ENCODE measurements around the gene CYP4B1.
"Not testable (repeated sequence)": the region's sequence is repeated elsewhere in the genome, so short reads cannot be mapped to it uniquely, and the experiment has no call there.

The CYP4B1 gene

GRCh38 chr1:46816930-46817329 is 18.1 kb downstream of the CYP4B1 start:
- no peak for DNase-seq

- DNase-seq, result no peak
These were observed 19.0 kb downstream of the CYP4B1 start for GRCh38 chr1:46817814-46818213.

GRCh38 chr1:46818591-46818990 is 19.7 kb downstream of the CYP4B1 start:
- DNase-seq, result no peak

- DNase-seq, result no peak
These were observed 20.5 kb downstream of the CYP4B1 start for GRCh38 chr1:46819335-46819734.

GRCh38 chr1:46820076-46820475 is 21.2 kb downstream of the CYP4B1 start:
- DNase-seq, result no peak

- no peak for DNase-seq
These were observed 21.8 kb downstream of the CYP4B1 start for GRCh38 chr1:46820560-46821060.

DNA sequence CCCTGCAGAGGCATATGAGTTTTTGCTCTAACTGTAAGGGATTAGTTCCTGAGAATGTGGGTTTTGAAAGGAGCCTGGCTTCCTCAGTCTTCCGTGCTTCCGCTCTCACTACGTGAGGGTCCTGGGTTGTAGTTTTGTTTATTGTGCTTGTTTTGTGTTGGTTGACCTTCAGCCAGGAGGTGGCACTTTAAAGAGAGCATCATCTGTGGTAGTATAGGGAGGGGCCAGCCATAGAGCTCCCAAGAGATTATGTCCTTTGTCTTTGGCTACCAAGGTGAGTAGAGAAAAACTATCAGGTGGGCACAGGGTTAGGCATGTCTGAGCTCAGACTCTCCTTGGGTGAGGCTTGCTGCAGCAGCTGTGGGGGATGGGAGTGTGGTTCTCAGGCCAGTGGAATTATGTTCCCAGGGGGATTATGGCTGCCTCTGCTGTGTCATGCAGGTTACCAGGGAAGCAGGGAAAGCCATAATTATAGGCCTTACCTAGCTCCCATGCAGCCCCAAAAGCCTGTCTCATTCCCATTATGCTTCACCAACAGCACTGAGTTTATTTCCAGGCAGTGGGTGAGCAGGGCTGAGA is 23.5 kb downstream of the CYP4B1 start:
- DNase-seq, result no peak

DNA sequence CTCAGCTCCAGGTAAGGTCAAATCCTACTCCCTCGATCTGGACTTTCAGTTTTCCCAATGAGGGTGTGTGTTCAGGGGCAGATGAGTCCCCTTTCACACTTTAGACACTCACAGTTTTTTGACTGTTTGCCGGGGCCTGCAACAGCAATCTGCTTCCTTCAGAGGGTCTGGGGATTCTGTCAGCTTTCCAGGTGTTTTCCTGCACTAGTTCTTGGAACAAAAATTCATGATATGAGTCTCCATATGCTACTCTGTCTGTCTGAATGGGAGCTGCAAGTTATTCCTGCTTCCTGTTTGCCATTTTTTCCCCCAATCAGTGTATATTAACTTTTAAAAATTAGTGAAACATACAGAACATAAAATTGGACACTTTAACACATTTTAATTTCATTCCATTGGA is 24.3 kb downstream of the CYP4B1 start:
- no peak for DNase-seq

- DNase-seq, result not testable (repeated sequence)
These were observed 28.0 kb downstream of the CYP4B1 start for GRCh38 chr1:46826892-46827291.

DNA sequence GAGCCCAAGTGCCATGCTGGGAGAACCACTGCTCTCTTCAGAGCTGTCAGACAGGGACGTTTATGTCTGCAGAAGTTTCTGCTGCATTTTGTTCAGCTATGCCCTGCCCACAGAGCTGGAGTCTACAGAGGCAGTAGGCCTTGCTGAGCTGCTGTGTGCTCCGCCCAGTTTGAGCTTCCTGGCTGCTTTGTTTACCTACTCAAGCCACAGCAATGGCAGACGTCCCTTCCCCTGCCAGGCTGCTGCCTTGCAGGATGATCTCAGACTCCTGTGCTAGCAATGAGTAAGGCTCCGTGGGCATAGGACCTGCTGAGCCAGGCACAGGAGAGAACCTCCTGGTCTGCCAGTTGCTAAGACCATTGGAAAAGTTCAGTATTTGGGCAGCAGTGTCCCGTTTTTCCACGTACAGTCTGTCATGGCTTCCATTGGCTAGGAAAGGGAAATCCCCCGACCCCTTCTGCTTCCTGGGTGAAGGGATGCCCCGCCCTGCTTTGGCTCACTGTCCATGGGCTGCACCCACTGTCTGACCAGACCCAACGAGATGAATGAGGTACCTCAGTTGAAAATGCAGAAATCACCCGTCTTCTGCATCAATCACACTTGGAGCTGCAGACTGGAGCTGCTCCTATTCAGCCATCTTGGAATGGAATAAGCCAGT is 31.9 kb downstream of the CYP4B1 start:
- DNase-seq, result no peak

GRCh38 chr1:46835469-46835868 is 36.6 kb downstream of the CYP4B1 start:
- DNase-seq, result not testable (repeated sequence)

GRCh38 chr1:46846386-46846785 is 47.5 kb downstream of the CYP4B1 start:
- not testable (repeated sequence) for DNase-seq

GRCh38 chr1:46857660-46858065 is 58.8 kb downstream of the CYP4B1 start:
- not testable (repeated sequence) for DNase-seq

DNA sequence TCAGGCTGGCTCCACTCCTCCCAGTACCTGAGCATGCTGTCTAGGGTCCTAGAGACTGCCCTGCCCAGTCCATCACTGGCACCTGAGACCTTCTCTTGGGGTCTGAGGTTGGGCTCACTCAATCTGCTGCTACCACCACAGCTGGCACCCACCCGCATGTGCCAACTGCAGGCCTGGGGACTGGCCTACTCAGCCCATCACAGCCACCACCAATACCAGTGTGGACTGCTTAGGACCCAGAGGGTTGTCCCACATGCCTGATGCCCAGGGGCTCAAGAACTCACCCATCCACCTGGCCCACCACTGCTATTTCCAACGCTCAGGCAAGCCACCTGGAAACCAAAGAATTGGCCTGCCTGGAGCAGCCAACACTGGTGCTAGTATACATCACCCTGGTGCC is 63.5 kb downstream of the CYP4B1 start:
- DNase-seq, result no peak
